G401.6 (cell line): ENCODE data around the gene PRKAR1B.
"Not testable (repeated sequence)": the region's sequence is repeated elsewhere in the genome, so short reads cannot be mapped to it uniquely, and the experiment has no call there.

Source experiments
- FAIRE-seq: peaks from 2 replicates; lab custom pipeline; 2012; peaks lifted over from hg19 to GRCh38; lab: Jason Lieb, UNC

The PRKAR1B gene

GRCh38 chr7:619368-619840 is 107.7 kb downstream of the PRKAR1B start:
- no peak for FAIRE-seq

- no peak for FAIRE-seq
Observed at GRCh38 chr7:618539-619367, 108.3 kb downstream of the PRKAR1B start.

- FAIRE-seq, result no peak
Observed at GRCh38 chr7:617614-618538, 109.2 kb downstream of the PRKAR1B start.

- FAIRE-seq, result no peak
Observed at GRCh38 chr7:613442-614140, 113.5 kb downstream of the PRKAR1B start.

- FAIRE-seq, result not testable (repeated sequence)
Observed at GRCh38 chr7:611837-612236, 115.2 kb downstream of the PRKAR1B start.

- FAIRE-seq, result no peak
Observed at GRCh38 chr7:611281-611810, 115.7 kb downstream of the PRKAR1B start.

GRCh38 chr7:610531-611280 is 116.4 kb downstream of the PRKAR1B start:
- no peak for FAIRE-seq

GRCh38 chr7:610141-610530 is 116.9 kb downstream of the PRKAR1B start:
- FAIRE-seq, result no peak

DNA sequence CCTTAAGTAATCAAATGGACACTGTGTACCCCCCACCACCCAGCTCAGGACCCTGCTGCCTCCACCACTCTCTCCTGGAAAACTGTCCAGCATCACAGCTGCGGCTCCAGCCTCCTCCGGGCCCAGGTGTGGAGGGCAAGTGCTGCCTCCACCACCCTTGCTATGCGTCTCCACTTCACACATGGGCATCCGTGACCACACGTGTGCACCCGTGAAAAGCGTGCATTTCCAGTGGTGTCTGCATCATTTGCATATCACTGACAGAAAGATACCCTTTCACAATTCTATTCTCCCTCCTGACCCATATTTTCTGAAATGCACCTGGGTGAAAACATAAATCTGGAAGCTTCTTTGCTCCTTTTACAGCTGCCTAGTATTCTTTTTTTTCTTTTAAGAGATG is 117.7 kb downstream of the PRKAR1B start:
- FAIRE-seq, result no peak

GRCh38 chr7:608954-609353 is 118.1 kb downstream of the PRKAR1B start:
- no peak for FAIRE-seq

GRCh38 chr7:608361-608760 is 118.7 kb downstream of the PRKAR1B start:
- no peak for FAIRE-seq

GRCh38 chr7:607938-608337 is 119.1 kb downstream of the PRKAR1B start:
- FAIRE-seq, result no peak

DNA sequence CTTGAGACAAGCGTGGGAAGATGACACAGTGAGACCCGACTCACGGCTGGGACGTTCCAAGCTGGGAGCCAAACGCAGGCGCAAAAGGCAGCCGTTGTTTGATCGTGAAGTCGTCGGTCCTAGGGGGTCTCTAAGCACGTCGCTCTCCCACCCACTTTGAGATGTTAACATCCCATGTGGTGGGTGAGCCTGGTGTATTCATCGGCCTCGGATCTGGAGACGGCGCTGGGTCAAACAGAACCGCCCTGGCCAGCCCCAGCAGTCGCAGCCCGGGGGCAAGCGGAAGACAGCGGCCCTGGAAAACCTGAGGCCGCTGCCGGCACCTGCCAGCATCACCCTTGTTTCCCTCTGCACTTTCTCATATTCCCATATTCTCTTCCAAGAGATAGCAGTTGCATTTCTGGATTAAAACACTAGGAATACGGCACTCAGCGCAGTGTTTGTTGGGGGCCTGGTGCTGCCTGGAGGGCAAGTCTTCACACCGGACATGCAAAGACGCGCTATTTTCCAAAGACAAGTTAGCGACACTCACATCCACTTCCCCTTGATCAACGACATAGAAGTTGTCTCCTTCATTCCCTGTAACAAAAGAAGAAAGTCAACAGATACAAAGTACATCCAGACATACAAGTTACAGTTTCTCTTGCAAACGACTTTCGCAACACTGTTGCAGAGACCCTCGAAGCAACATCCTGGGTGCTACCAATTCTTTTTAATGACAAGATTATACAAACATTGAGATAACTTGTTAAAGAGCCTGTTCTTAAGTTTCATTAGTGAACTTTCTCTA is 121.2 kb downstream of the PRKAR1B start:
- FAIRE-seq, result no peak

DNA sequence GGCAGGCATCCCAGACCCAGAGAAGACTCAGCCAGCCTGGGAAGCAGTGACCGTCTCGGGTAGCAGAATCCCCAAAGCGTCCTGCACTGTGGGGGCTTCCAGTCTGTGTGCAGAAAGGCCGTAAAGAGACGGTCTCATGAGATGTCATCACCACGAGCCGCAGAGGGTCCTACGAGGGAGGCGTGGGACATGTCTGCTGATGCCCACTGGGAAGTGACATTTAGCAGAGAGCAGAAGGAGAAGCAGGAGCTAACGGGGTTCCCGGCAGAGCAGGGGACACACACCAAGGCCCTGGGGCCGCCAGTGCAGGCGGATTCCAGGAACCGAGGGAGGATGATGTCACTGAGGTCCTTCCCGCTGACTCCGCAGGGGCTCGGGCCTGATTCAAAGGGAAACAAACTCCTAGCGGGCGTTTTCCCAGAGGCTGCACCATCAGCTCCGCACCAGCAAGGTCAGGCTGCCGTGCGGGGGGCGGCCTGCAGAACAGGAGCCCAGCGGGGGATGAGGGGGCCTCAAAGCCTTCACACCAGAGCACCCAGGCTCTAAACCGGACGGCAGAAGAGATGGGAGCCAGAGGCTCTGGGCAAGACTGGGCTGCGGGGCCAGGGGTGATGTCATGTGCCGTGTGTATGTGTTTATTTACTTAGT is 122.1 kb downstream of the PRKAR1B start:
- FAIRE-seq, result no peak

GRCh38 chr7:604001-604883 is 122.8 kb downstream of the PRKAR1B start:
- no peak for FAIRE-seq

- no peak for FAIRE-seq
Observed at GRCh38 chr7:603152-603951, 123.7 kb downstream of the PRKAR1B start.

- FAIRE-seq, result no peak
Observed at GRCh38 chr7:602341-603141, 124.5 kb downstream of the PRKAR1B start.
